ENCODE results near the gene CTSS. TPM values are rescaled to one million over a fixed set of nuclear protein-coding genes. Genes with fewer than 3 reads are reported as not detected.

CTSS gene
- total and polyA plus RNA-seq, 2 experiments from 2014 or later: 1.0 to 2.5 TPM

DNA sequence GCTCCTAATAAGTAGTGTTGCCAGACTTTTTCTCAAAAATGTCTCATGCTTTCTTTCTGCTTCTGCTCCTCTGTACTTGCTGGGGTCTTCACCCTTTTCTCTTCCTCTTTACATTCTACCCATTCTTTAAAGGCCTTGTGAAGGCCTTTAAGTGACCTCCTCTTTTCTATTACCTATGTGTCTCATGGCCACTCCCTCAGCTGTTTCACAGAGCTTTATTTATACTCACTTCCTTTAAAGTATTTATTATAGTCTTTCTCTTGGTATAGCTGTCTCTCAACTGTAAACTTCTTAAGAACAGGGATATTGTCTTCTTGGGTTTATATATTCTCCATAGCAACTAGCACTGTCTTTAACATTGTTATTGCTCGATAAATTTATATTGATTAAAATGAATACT, 69.4 kb downstream of the CTSS start:
- Histone ChIP-seq H3K9me2 (ENCODE audit: insufficient read depth) (no peaks in the 10 kb centered on the region), H2AFZ (peak overlapping the region; percentile 52; the same call in 1 of the 2 replicates), H3K36me3 (ENCODE audit: low read depth) (peaks cover 22% of the 10 kb centered on the region; the same call in 1 of the 2 replicates), H3F3A (ENCODE audit: insufficient read depth) (no peaks in the 10 kb centered on the region), H3K79me2 (ENCODE audit: insufficient read depth) (peaks cover 31% of the 10 kb centered on the region), H3K9me3 (ENCODE audit: low read depth) (no peaks in the 10 kb centered on the region), H3K4me1 (ENCODE audit: insufficient read depth) (peaks cover 5% of the 10 kb centered on the region; the same call in 1 of the 2 replicates), H3K4me2 (ENCODE audit: unreplicated experiment) (peak overlapping the region; percentile 96), H4K20me1 (ENCODE audit: insufficient read depth) (no peaks in the 10 kb centered on the region), H3K9ac (peak overlapping the region; percentile 87), H3K27ac (0 out of 2 replicates have a peak overlapping the region, but pooled peaks have one; percentile 18), H3K4me3 (peak overlapping the region; percentile 89), H3K27me3 (replicated peaks; ENCODE audit: insufficient read depth) (no peaks in the 10 kb centered on the region)
- TF ChIP-seq EZH2phosphoT487 (IDR thresholded peaks at IDR 0.05; ENCODE audit: insufficient read depth, low read depth) (no peak), EZH2 (IDR thresholded peaks at IDR 0.05; ENCODE audit: insufficient read depth, poor library complexity, severe bottlenecking) (no peak)
- DNase-seq: peak; percentile 3
- WGBS, 2 experiments (ENCODE audit: low coverage in 1 of 2, low lambda C conversion rate in 2 of 2, missing lambda C conversion rate in 2 of 2): 59 to 61% methylated on average over 1 of the region's 1 CpG
- in situ Hi-C loops (cut with MboI): no loop called here

DNA sequence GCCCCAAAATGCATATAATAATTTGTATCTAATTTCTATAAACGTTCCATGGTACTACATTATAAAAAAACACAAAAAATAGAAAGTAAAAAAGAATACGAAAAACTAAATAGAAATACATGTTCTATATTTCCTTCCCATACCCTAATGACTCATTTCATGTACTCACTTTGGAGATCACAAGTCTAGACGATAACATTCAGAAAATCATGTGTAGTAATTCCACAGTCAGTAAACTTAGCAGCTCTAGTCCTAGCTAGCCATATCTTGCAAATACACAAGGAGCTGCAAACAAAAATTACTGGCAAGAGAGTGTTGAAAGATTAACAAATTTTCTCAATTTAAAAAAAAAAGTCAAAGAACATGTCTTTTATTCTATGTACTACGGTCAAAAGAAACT, 70.0 kb downstream of the CTSS start:
- H3K4me3 ChIP-seq: no peak overlapping the region
- H3F3A ChIP-seq (ENCODE audit: insufficient read depth): no peaks in the 10 kb centered on the region
- no peaks in the 10 kb centered on the region for H3K9me3 ChIP-seq (ENCODE audit: low read depth)
- H3K36me3 ChIP-seq (ENCODE audit: low read depth): peaks cover 22% of the 10 kb centered on the region; the same call in 1 of the 2 replicates
- H3K79me2 ChIP-seq (ENCODE audit: insufficient read depth): peaks cover 34% of the 10 kb centered on the region
- 71 to 76% methylated on average over 4 of the region's 4 CpGs for WGBS, 2 experiments (ENCODE audit: low coverage in 1 of 2, low lambda C conversion rate in 2 of 2, missing lambda C conversion rate in 2 of 2)
- H3K4me2 ChIP-seq (ENCODE audit: unreplicated experiment): peak overlapping the region; percentile 96
- no peaks in the 10 kb centered on the region for H3K27me3 ChIP-seq (replicated peaks; ENCODE audit: insufficient read depth)
- H3K4me1 ChIP-seq (ENCODE audit: insufficient read depth): peaks cover 5% of the 10 kb centered on the region; the same call in 1 of the 2 replicates
- no peak overlapping the region for H3K27ac ChIP-seq
- no peaks in the 10 kb centered on the region for H4K20me1 ChIP-seq (ENCODE audit: insufficient read depth)
- H3K9me2 ChIP-seq (ENCODE audit: insufficient read depth): no peaks in the 10 kb centered on the region
- H2AFZ ChIP-seq: no peak overlapping the region
- in situ Hi-C loops (cut with MboI): no loop called here
- DNase-seq: peak; percentile 14
- no peak overlapping the region for H3K9ac ChIP-seq
- no peak for TF ChIP-seq EZH2phosphoT487 (IDR thresholded peaks at IDR 0.05; ENCODE audit: insufficient read depth, low read depth)
- TF ChIP-seq EZH2 (IDR thresholded peaks at IDR 0.05; ENCODE audit: insufficient read depth, poor library complexity, severe bottlenecking): no peak

DNA sequence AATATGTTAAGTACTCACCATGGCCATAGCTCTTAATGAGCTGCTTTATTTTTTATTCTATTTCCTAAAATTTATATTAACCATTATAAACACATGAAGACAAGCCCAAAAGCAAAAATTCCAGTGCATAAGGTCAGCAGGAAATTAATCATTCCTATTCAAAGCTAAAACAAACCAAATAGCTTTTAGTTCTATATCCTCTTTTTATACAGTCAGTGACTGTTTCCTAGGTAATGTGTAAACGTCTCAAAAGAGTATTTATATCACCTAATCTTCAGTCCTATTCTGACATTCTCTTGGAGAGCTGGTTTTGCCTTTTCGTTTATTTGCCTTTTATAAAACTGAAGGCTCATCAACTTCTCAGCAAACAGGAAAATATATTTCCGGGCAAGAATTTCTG, 72.9 kb downstream of the CTSS start:
- Histone ChIP-seq H4K20me1 (ENCODE audit: insufficient read depth) (no peaks in the 10 kb centered on the region), H3K4me3 (no peak overlapping the region), H3K79me2 (ENCODE audit: insufficient read depth) (peaks cover 34% of the 10 kb centered on the region), H3K4me2 (ENCODE audit: unreplicated experiment) (no peak overlapping the region), H3K27me3 (replicated peaks; ENCODE audit: insufficient read depth) (no peaks in the 10 kb centered on the region), H3K9me3 (ENCODE audit: low read depth) (no peaks in the 10 kb centered on the region), H3K9ac (no peak overlapping the region), H3K4me1 (ENCODE audit: insufficient read depth) (peaks cover 5% of the 10 kb centered on the region; the same call in 1 of the 2 replicates), H3K9me2 (ENCODE audit: insufficient read depth) (no peaks in the 10 kb centered on the region), H3K27ac (no peak overlapping the region), H3K36me3 (ENCODE audit: low read depth) (peaks cover 28% of the 10 kb centered on the region; the same call in 1 of the 2 replicates), H3F3A (ENCODE audit: insufficient read depth) (no peaks in the 10 kb centered on the region), H2AFZ (no peak overlapping the region)
- in situ Hi-C loops (cut with MboI): no loop called here
- WGBS, 2 experiments (ENCODE audit: low coverage in 1 of 2, low lambda C conversion rate in 2 of 2, missing lambda C conversion rate in 2 of 2): 71 to 72% methylated on average over 3 of the region's 3 CpGs
- no peak for TF ChIP-seq EZH2 (IDR thresholded peaks at IDR 0.05; ENCODE audit: insufficient read depth, poor library complexity, severe bottlenecking)
- no peak for TF ChIP-seq EZH2phosphoT487 (IDR thresholded peaks at IDR 0.05; ENCODE audit: insufficient read depth, low read depth)
- no peak for DNase-seq

DNA sequence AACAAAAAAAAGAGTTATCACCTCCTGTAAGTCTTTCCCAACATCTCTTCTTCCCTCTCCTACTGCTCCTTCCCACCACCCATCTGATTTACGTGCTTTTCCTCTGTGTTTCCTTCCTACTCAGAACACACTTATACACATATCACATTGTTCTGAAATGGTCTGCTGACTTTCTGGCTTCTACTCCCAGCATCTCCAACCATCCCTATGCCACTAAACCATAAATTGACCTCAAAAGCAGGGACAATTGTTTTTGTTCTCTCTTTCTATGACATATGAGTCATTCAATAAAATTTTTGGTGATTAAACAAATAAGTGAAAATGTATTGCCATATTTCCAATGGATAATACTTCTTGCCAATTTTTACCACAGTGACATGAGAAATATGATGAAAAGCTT, 76.8 kb downstream of the CTSS start:
- Histone ChIP-seq H3K36me3 (ENCODE audit: low read depth) (peaks cover 21% of the 10 kb centered on the region; the same call in 1 of the 2 replicates), H3K27ac (no peak overlapping the region), H3K4me2 (ENCODE audit: unreplicated experiment) (no peak overlapping the region), H3K9me3 (ENCODE audit: low read depth) (no peaks in the 10 kb centered on the region), H3K4me1 (ENCODE audit: insufficient read depth) (no peaks in the 10 kb centered on the region), H4K20me1 (ENCODE audit: insufficient read depth) (no peaks in the 10 kb centered on the region), H3K79me2 (ENCODE audit: insufficient read depth) (peaks cover 4% of the 10 kb centered on the region; the same call in 1 of the 2 replicates), H2AFZ (no peak overlapping the region), H3K27me3 (replicated peaks; ENCODE audit: insufficient read depth) (no peaks in the 10 kb centered on the region), H3F3A (ENCODE audit: insufficient read depth) (no peaks in the 10 kb centered on the region), H3K9me2 (ENCODE audit: insufficient read depth) (no peaks in the 10 kb centered on the region), H3K4me3 (no peak overlapping the region), H3K9ac (no peak overlapping the region)
- 96 to 97% methylated on average over 1 of the region's 1 CpG for WGBS, 2 experiments (ENCODE audit: low coverage in 1 of 2, low lambda C conversion rate in 2 of 2, missing lambda C conversion rate in 2 of 2)
- TF ChIP-seq EZH2 (IDR thresholded peaks at IDR 0.05; ENCODE audit: insufficient read depth, poor library complexity, severe bottlenecking) (no peak), EZH2phosphoT487 (IDR thresholded peaks at IDR 0.05; ENCODE audit: insufficient read depth, low read depth) (no peak)
- in situ Hi-C loops (cut with MboI): no loop called here
- DNase-seq: no peak
